Psoas muscle (tissue), 8 donors: ENCODE data around the gene HLCS. TPM values are rescaled to one million over a fixed set of nuclear protein-coding genes. Genes with fewer than 3 reads are reported as not detected.

Experiments used
- ATAC-seq, 4 donors: fragments of 200-7000 bp; cut with Tn5 transposase; one replicate each; pipeline ENCODE4 v1.9.1; 2020; ENCODE audit warnings: moderate library complexity in 3 of 4, mild to moderate bottlenecking in 2 of 4
- DNase-seq, 2 donors: peaks; one replicate each; pipeline ENCODE4 v3.0.0-alpha.2; 2020
- H3K27ac ChIP-seq: fragments of 200-600 bp; one replicate; pipeline ENCODE4 v1.8.0; 2022
- H3K27me3 ChIP-seq, 3 donors: fragments of 200-600 bp in 1 of 3; one replicate each; pipeline versions ENCODE4 v1.6.1 to v1.8.0; 2013 to 2022; ENCODE audit warnings: low read length in 2 of 3, mild to moderate bottlenecking in 2 of 3, moderate library complexity in 1 of 3; ENCODE audit not compliant: insufficient read depth in 3 of 3
- H3K36me3 ChIP-seq, 2 donors: fragments of 200-600 bp in 1 of 2; one replicate each; pipeline versions ENCODE4 v1.6.1 to v1.8.0; 2013 to 2022; ENCODE audit warnings: low read depth in 1 of 2, mild to moderate bottlenecking in 1 of 2, moderate library complexity in 1 of 2; ENCODE audit not compliant: insufficient read depth in 1 of 2
- H3K4me1 ChIP-seq: fragments of 200-600 bp; one replicate; pipeline ENCODE4 v1.8.0; 2022
- H3K4me3 ChIP-seq: fragments of 200-600 bp; one replicate; pipeline ENCODE4 v1.8.0; 2022; ENCODE audit warnings: mild to moderate bottlenecking
- H3K9me3 ChIP-seq: fragments of 200-600 bp; one replicate; pipeline ENCODE4 v1.8.0; 2022
- WGBS, 3 donors: extraction: QIAGEN DNeasy Blood & Tissue Kit; methylation state at CpG; one replicate each; pipeline versions ENCODE4 v1.1.6 to v1.1.7; 2013; 5-methylcytosine and 5-hydroxymethylcytosine counted together
- intact Hi-C, 2 donors: fragments of 100-400 bp; cut with DNase I; formaldehyde crosslinking; loops; one replicate each; pipeline versions ENCODE4 v1.11.0 to v1.14.2; 2022
- polyA plus RNA-seq, 3 donors: library from polyadenylated mRNA; stranded (reverse); fragments of 200-250 nt; gene quantifications; one replicate each; pipeline ENCODE4 v1.2.3, GENCODE V29; 2013
- total RNA-seq, 4 donors: library from RNA; stranded (reverse); fragmentation: NEBNext Ultra II Directional in 2 of 4; extraction: Animal tissue kit (Norgen Biotek cat#: 25700) in 2 of 4; gene quantifications; one replicate each; pipeline versions ENCODE4 v1.2.1 to v1.2.4, GENCODE V29; 2021 to 2023
- TF ChIP-seq, protein P1 (sequence below): fragments of 200-600 bp; IDR thresholded peaks from one replicate; pipeline ENCODE4 v1.8.0; 2022; ENCODE audit warnings: antibody characterized with exemption
- donor health status: healthy with polysubstance abuse.
- donor health status: DM: no; HTN: no; CAD: no; lungs with moderate emphysema.
- donor health status: Bipolar disorder and iron deficiency.
- donor health status: healthy.
- donor health status: DM: yes; HTN: yes; CAD: no.
- donor health status: DM: no; HTN: no; CAD: no.
- donor health status: DM: no; HTN: no; CAD: no.
- donor health status: DM: yes; HTN: yes; CAD: no.

HLCS gene
- total and polyA plus RNA-seq, 7 donors: 3.6 to 13.5 (median 8.1) TPM

DNA sequence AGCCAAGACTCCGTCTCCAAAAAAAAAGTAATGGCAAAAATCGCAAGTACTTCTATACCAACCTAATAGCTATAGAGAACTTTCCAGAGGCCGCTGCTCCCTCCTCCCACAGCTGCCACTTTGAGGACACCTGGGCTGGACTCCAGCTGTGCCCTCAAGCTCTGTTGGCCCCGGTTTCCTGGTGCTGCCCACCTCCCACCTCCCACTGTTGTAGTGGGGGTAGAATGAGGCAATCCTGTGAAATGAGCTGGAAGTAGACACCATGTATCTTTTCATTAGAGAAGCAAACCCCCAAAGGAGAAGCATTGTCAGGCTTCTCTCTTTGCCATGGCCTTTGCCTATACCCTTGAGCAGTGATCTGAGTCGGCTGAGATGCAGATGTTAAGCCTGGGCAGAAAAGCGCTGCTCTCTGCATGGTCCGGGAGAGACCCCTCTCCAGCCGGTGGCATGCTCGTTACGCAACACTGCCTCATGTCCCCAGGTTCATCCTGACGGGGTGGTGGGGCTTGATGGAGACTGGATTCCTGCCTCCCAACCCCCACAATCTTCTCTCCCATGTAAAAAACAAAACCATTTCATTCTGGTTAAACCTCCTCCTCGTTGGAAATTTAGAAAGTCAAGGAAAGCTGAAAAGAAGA lies 227.9 kb downstream of the HLCS start:
- TF ChIP-seq, protein P1, sequence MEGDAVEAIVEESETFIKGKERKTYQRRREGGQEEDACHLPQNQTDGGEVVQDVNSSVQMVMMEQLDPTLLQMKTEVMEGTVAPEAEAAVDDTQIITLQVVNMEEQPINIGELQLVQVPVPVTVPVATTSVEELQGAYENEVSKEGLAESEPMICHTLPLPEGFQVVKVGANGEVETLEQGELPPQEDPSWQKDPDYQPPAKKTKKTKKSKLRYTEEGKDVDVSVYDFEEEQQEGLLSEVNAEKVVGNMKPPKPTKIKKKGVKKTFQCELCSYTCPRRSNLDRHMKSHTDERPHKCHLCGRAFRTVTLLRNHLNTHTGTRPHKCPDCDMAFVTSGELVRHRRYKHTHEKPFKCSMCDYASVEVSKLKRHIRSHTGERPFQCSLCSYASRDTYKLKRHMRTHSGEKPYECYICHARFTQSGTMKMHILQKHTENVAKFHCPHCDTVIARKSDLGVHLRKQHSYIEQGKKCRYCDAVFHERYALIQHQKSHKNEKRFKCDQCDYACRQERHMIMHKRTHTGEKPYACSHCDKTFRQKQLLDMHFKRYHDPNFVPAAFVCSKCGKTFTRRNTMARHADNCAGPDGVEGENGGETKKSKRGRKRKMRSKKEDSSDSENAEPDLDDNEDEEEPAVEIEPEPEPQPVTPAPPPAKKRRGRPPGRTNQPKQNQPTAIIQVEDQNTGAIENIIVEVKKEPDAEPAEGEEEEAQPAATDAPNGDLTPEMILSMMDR: no peak
- WGBS, 3 donors: 66 to 72% (median 67%) methylated on average over 12 of the region's 12 CpGs
- ATAC-seq: no peak
- H3K27ac ChIP-seq: no peak overlapping the region
- H3K27me3 ChIP-seq: peaks cover 0 to 26% (median 10%) of the 10 kb centered on the region in 3 donors
- intact Hi-C loops: no loop called here
- DNase-seq: no peak
- H3K36me3 ChIP-seq: no peaks in the 10 kb centered on the region
- no peaks in the 10 kb centered on the region for H3K9me3 ChIP-seq
- H3K4me1 ChIP-seq: no peaks in the 10 kb centered on the region
- H3K4me3 ChIP-seq: no peak overlapping the region

DNA sequence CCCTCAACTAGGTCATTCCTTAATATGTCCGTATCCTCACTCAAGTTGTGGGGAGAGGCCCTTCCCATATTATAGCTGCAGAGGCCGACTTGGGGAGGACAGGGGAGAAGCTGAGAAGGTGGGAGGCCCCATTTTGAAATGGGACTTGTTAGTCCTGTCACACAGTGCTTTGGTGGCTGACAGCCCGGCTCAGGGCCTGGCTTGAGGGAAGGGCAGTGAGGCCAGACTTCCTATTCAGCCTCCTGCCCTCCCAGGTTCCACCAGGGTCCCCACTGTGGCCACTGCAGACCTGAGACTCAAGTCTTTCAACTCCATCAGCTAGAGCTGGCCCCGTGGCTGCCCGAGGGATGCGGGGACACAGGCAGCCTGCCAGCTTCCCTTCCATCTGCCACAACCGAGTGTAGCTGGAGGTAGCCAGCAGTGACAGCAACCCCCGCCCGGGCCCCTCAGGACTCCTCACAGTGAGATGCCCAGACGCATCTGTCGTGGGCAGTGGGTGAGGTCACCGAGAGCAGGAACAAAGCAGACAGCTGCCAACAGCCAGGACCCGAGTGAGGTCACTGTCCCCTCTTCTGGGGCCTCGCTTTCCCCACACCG lies 230.6 kb downstream of the HLCS start:
- H3K27ac ChIP-seq: no peak overlapping the region
- H3K4me1 ChIP-seq: no peaks in the 10 kb centered on the region
- no peak overlapping the region for H3K4me3 ChIP-seq
- H3K9me3 ChIP-seq: no peaks in the 10 kb centered on the region
- H3K36me3 ChIP-seq: no peaks in the 10 kb centered on the region
- H3K27me3 ChIP-seq: peaks cover 0 to 43% (median 12%) of the 10 kb centered on the region in 3 donors
- intact Hi-C loops: no loop called here
- ATAC-seq (no peak), DNase-seq (no peak)
- 47 to 57% (median 49%) methylated on average over 15 of the region's 15 CpGs for WGBS, 3 donors
- TF ChIP-seq, protein P1: no peak

GRCh38 chr21:36735201-36735515 lies 231.3 kb downstream of the HLCS start:
- no peak for ATAC-seq
- Histone ChIP-seq H3K36me3 (no peaks in the 10 kb centered on the region), H3K27ac (no peak overlapping the region), H3K9me3 (no peaks in the 10 kb centered on the region), H3K27me3 (peaks cover 0 to 49% (median 14%) of the 10 kb centered on the region in 3 donors), H3K4me3 (no peak overlapping the region), H3K4me1 (no peaks in the 10 kb centered on the region)
- intact Hi-C loops: no loop called here
- TF ChIP-seq, protein P1: no peak
- no peak for DNase-seq
- 67 to 83% (median 72%) methylated on average over 3 to 4 of the region's 4 CpGs for WGBS, 3 donors

DNA sequence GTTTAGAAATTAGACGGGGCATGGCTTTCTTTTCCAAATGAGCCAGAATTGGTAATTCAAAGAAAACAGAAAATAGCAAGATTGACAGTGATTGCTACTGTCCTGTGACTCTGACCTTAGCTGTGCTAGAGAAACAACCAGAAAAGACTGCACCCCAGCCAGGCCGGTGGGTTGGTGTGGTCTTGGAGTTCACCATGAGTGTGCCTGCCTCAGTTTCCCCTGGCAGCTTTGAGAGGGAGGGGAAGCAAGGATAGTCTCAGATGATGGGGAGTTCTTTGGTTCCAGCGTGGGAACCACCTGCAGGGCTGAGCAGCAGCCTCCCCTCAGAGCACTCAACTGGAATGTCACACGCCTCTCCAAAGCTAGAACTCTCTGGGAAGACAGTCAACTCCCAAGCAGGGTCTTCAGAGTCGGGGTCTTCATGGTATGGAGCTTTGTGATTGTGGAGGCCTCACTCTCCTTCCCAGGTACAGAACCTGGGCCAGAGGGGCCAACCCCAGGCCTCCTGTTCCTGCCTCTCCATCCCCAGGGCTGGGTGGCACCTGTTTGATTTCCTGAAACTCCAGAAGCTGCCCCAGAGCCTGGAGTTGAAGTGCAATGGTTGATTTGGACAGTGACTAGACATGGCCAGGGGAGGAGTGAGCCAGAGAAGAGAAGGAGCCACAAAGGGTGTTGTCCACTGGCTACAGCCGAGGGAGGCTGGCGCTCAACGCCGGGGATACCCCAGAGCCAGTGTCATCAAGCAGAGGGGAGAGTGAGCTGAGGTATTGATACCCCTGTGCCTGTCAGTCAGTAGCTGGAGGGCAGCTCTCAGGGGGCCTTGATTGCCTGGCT lies 231.9 kb downstream of the HLCS start:
- ATAC-seq: no peak
- TF ChIP-seq, protein P1: no peak
- DNase-seq: no peak
- Histone ChIP-seq H3K4me3 (no peak overlapping the region), H3K27ac (no peak overlapping the region), H3K9me3 (no peaks in the 10 kb centered on the region), H3K4me1 (no peaks in the 10 kb centered on the region), H3K36me3 (no peaks in the 10 kb centered on the region), H3K27me3 (peaks cover 0 to 54% (median 14%) of the 10 kb centered on the region in 3 donors)
- intact Hi-C loops: no loop called here
- WGBS, 3 donors: 91 to 95% (median 93%) methylated on average over 9 of the region's 9 CpGs
